Hepatocyte (in vitro differentiated cells): ENCODE results near the gene KRAS. TPM values are rescaled to one million over a fixed set of nuclear protein-coding genes. Genes with fewer than 3 reads are reported as not detected.
"Not testable (repeated sequence)": the region's sequence is repeated elsewhere in the genome, so short reads cannot be mapped to it uniquely, and the experiment has no call there.

Experiments used
- DNase-seq: peaks from one replicate; pipeline ENCODE4 v3.0.0-alpha.2; 2016; ENCODE audit warnings: low spot score
- H2AFZ ChIP-seq: fragments of 200-600 bp; sonication (generic); 2 replicates; pipeline ENCODE4 v1.6.0; 2016; ENCODE audit warnings: antibody characterized with exemption, mild to moderate bottlenecking
- H3K27ac ChIP-seq: fragments of 200-600 bp; sonication (generic); 2 replicates; pipeline ENCODE4 v1.5.1; 2016; ENCODE audit warnings: mild to moderate bottlenecking
- H3K27me3 ChIP-seq: fragments of 200-600 bp; sonication (generic); 2 replicates; pipeline ENCODE4 v1.6.1; 2016
- H3K36me3 ChIP-seq: fragments of 200-600 bp; sonication (generic); replicated peaks from 2 replicates; pipeline ENCODE4 v1.5.1; 2016; ENCODE audit warnings: low read depth; ENCODE audit not compliant: insufficient read depth
- H3K4me1 ChIP-seq: fragments of 200-600 bp; sonication (generic); 2 replicates; pipeline ENCODE4 v1.5.1; 2016; ENCODE audit warnings: mild to moderate bottlenecking, moderate library complexity; ENCODE audit not compliant: insufficient read depth
- H3K4me2 ChIP-seq: fragments of 200-600 bp; sonication (generic); 2 replicates; pipeline ENCODE4 v1.6.0; 2016
- H3K4me3 ChIP-seq: fragments of 200-600 bp; sonication (generic); 2 replicates; pipeline ENCODE4 v1.5.1; 2016; ENCODE audit warnings: mild to moderate bottlenecking
- H3K79me2 ChIP-seq: fragments of 200-600 bp; sonication (generic); 2 replicates; pipeline ENCODE4 v1.6.0; 2017; ENCODE audit warnings: mild to moderate bottlenecking
- H3K9me2 ChIP-seq: fragments of 200-600 bp; sonication (generic); replicated peaks from 2 replicates; pipeline ENCODE4 v1.6.0; 2017; ENCODE audit warnings: mild to moderate bottlenecking; ENCODE audit not compliant: insufficient read depth
- H3K9me3 ChIP-seq: fragments of 200-600 bp; sonication (generic); 2 replicates; pipeline ENCODE4 v1.5.1; 2016; ENCODE audit warnings: low read depth, mild to moderate bottlenecking
- H4K20me1 ChIP-seq: fragments of 200-600 bp; sonication (generic); 2 replicates; pipeline ENCODE4 v1.6.0; 2016; ENCODE audit warnings: mild to moderate bottlenecking; ENCODE audit not compliant: insufficient read depth, poor library complexity, severe bottlenecking
- CTCF ChIP-seq: fragments of 200-600 bp; sonication (generic); IDR thresholded peaks from 2 replicates; pipeline ENCODE4 v1.5.1; 2016; ENCODE audit warnings: antibody characterized with exemption, mild to moderate bottlenecking; ENCODE audit not compliant: poor library complexity
- EZH2 ChIP-seq: fragments of 200-600 bp; sonication (generic); IDR thresholded peaks from 2 replicates; pipeline ENCODE4 v1.6.1; 2016; ENCODE audit warnings: antibody characterized with exemption, mild to moderate bottlenecking, borderline replicate concordance
- EZH2phosphoT487 ChIP-seq: fragments of 200-600 bp; sonication (generic); IDR thresholded peaks from one replicate; pipeline ENCODE4 v1.6.1; 2018; ENCODE audit warnings: antibody characterized with exemption, mild to moderate bottlenecking, low read depth, moderate library complexity; ENCODE audit not compliant: unreplicated experiment, severe bottlenecking
- WGBS: methylation state at CpG from one replicate; pipeline ENCODE4 v1.1.6; 2016; ENCODE audit warnings: low lambda C conversion rate; ENCODE audit errors: missing lambda C conversion rate; 5-methylcytosine and 5-hydroxymethylcytosine counted together
- polyA plus RNA-seq: library from polyadenylated mRNA; unstranded; fragments of >200 nt; fragmentation: Nextera tagmentation; extraction: Ambion mirVana; gene quantifications from 2 replicates; pipeline ENCODE4 v1.2.1, GENCODE V29; 2016
- total RNA-seq: library from RNA; depleted of rRNA; stranded (reverse); fragments of >200 nt; gene quantifications from 2 replicates; pipeline ENCODE4 v1.2.3, GENCODE V29; 2014

Gene KRAS
- total and polyA plus RNA-seq, 2 experiments from 2014 or later = 42.5 to 43.6 TPM

- Histone ChIP-seq H3K27ac (no peak overlapping the region), H3K36me3 (no peaks in the 10 kb centered on the region), H3K4me1 (no peaks in the 10 kb centered on the region), H3K4me2 (no peak overlapping the region), H3K4me3 (no peak overlapping the region), H2AFZ (no peak overlapping the region), H3K27me3 (no peaks in the 10 kb centered on the region), H3K9me2 (no peaks in the 10 kb centered on the region), H3K79me2 (no peaks in the 10 kb centered on the region), H4K20me1 (no peaks in the 10 kb centered on the region), H3K9me3 (no peaks in the 10 kb centered on the region)
- no peak for DNase-seq
- WGBS = 76% methylated on average over 2 of the region's 2 CpGs
- TF ChIP-seq CTCF (no peak), EZH2 (no peak), EZH2phosphoT487 (no peak)
Observed at GRCh38 chr12:25293653-25294052, 42.9 kb upstream of the KRAS start.

GRCh38 chr12:25292810-25293221, 42.1 kb upstream of the KRAS start:
- not testable (repeated sequence) for H3K4me2 ChIP-seq, H3K27ac ChIP-seq, H4K20me1 ChIP-seq, H3K9me3 ChIP-seq, H2AFZ ChIP-seq, H3K79me2 ChIP-seq, H3K4me1 ChIP-seq, DNase-seq, H3K27me3 ChIP-seq, H3K36me3 ChIP-seq, H3K4me3 ChIP-seq, H3K9me2 ChIP-seq
- 90% methylated on average over 5 of the region's 5 CpGs for WGBS

- Histone ChIP-seq H3K27me3 (no peaks in the 10 kb centered on the region), H3K4me2 (no peak overlapping the region), H3K9me2 (no peaks in the 10 kb centered on the region), H3K79me2 (no peaks in the 10 kb centered on the region), H3K4me3 (no peak overlapping the region), H3K27ac (no peak overlapping the region), H3K4me1 (no peaks in the 10 kb centered on the region), H4K20me1 (no peaks in the 10 kb centered on the region), H3K36me3 (no peaks in the 10 kb centered on the region), H2AFZ (no peak overlapping the region), H3K9me3 (no peaks in the 10 kb centered on the region)
- no peak for DNase-seq
- WGBS = 91% methylated on average over 2 of the region's 2 CpGs
- TF ChIP-seq EZH2 (no peak), CTCF (no peak), EZH2phosphoT487 (no peak)
Observed at GRCh38 chr12:25287610-25288009, 36.9 kb upstream of the KRAS start.

GRCh38 chr12:25286837-25287236, 36.1 kb upstream of the KRAS start:
- H3K9me3 ChIP-seq = no peaks in the 10 kb centered on the region
- no peak overlapping the region for H2AFZ ChIP-seq
- no peak overlapping the region for H3K4me3 ChIP-seq
- no peak overlapping the region for H3K27ac ChIP-seq
- no peak overlapping the region for H3K4me2 ChIP-seq
- H4K20me1 ChIP-seq = no peaks in the 10 kb centered on the region
- DNase-seq = no peak
- H3K36me3 ChIP-seq = no peaks in the 10 kb centered on the region
- H3K79me2 ChIP-seq = no peaks in the 10 kb centered on the region
- no peaks in the 10 kb centered on the region for H3K4me1 ChIP-seq
- TF ChIP-seq CTCF (no peak), EZH2phosphoT487 (no peak), EZH2 (no peak)
- H3K27me3 ChIP-seq = no peaks in the 10 kb centered on the region
- H3K9me2 ChIP-seq = no peaks in the 10 kb centered on the region
